ENCODE measurements around the gene RPS6KB2. TPM values are rescaled to one million over a fixed set of nuclear protein-coding genes. Genes with fewer than 3 reads are reported as not detected.

RPS6KB2 gene
- total RNA-seq, 1 experiment from 2014 or later = 58.8 TPM

GRCh38 chr11:67397986-67398660 is 30.2 kb upstream of the RPS6KB2 start:
- peaks cover 21% of the 10 kb centered on the region for H3K4me1 ChIP-seq (ENCODE audit: insufficient read depth, low read length, poor library complexity, severe bottlenecking)
- BruUV-seq (replicated peaks) = TSS peak; percentile 60
- H3K27me3 ChIP-seq (replicated peaks; ENCODE audit: insufficient read depth, low read depth, low read length, poor library complexity) = no peaks in the 10 kb centered on the region
- H3K4me3 ChIP-seq (ENCODE audit: low read depth, low read length, poor library complexity, severe bottlenecking) = no peak overlapping the region
- intact Hi-C loops (cut with micrococcal nuclease; ENCODE audit: unreplicated experiment) = no loop called here
- H3K36me3 ChIP-seq (ENCODE audit: insufficient read depth, low read length, poor library complexity, severe bottlenecking) = peaks cover 61% of the 10 kb centered on the region
- TF ChIP-seq CTCF (conservative IDR thresholded peaks at IDR 0.05; ENCODE audit: low read depth, low read length) = no peak
- TF ChIP-seq EZH2 (IDR thresholded peaks at IDR 0.05; ENCODE audit: borderline replicate concordance, low read depth, low read length, poor library complexity, severe bottlenecking) = no peak
- no peaks in the 10 kb centered on the region for H3K9me3 ChIP-seq (ENCODE audit: low read depth, low read length, poor library complexity, severe bottlenecking)
- ChIA-PET POLR2A (ENCODE audit: low non-redundant PET) (interaction anchor here (0.6 kb wide), 1 partner anchor 113 kb away, joined by 3 read pairs; no protein-coding TSS in a partner anchor), CTCF (interaction anchor here (0.7 kb wide), 1 partner anchor 28 kb away, joined by 4 read pairs; no protein-coding TSS in a partner anchor)
- H3K27ac ChIP-seq (ENCODE audit: low read depth, low read length, poor library complexity, severe bottlenecking) = peak overlapping the region; percentile 11
- DNase-seq (ENCODE audit: low spot score) = no peak

- Histone ChIP-seq H3K27me3 (replicated peaks; ENCODE audit: insufficient read depth, low read depth, low read length, poor library complexity) (no peaks in the 10 kb centered on the region), H3K27ac (ENCODE audit: low read depth, low read length, poor library complexity, severe bottlenecking) (no peak overlapping the region), H3K36me3 (ENCODE audit: insufficient read depth, low read length, poor library complexity, severe bottlenecking) (peaks cover 58% of the 10 kb centered on the region), H3K9me3 (ENCODE audit: low read depth, low read length, poor library complexity, severe bottlenecking) (no peaks in the 10 kb centered on the region), H3K4me3 (ENCODE audit: low read depth, low read length, poor library complexity, severe bottlenecking) (no peak overlapping the region), H3K4me1 (ENCODE audit: insufficient read depth, low read length, poor library complexity, severe bottlenecking) (peaks cover 21% of the 10 kb centered on the region)
- POLR2A ChIA-PET (ENCODE audit: low non-redundant PET) = no interaction called here
- no peak for DNase-seq (ENCODE audit: low spot score)
- CTCF ChIA-PET = no interaction called here
- intact Hi-C loops (cut with micrococcal nuclease; ENCODE audit: unreplicated experiment) = no loop called here
- no TSS peak for BruUV-seq (replicated peaks)
- no peak for TF ChIP-seq EZH2 (IDR thresholded peaks at IDR 0.05; ENCODE audit: borderline replicate concordance, low read depth, low read length, poor library complexity, severe bottlenecking)
- no peak for TF ChIP-seq CTCF (conservative IDR thresholded peaks at IDR 0.05; ENCODE audit: low read depth, low read length)
Observed at GRCh38 chr11:67398661-67399563, 29.4 kb upstream of the RPS6KB2 start.

GRCh38 chr11:67400251-67400941 is 27.9 kb upstream of the RPS6KB2 start:
- DNase-seq (ENCODE audit: low spot score) = no peak
- TF ChIP-seq CTCF (conservative IDR thresholded peaks at IDR 0.05; ENCODE audit: low read depth, low read length) = no peak
- BruUV-seq (replicated peaks) = no TSS peak
- ChIA-PET CTCF (interaction anchor here (0.6 to 1.0 kb wide), 2 partner anchors 26 to 32 kb away, joined by 3 to 8 read pairs; no protein-coding TSS in a partner anchor), POLR2A (ENCODE audit: low non-redundant PET) (no interaction called here)
- H3K27ac ChIP-seq (ENCODE audit: low read depth, low read length, poor library complexity, severe bottlenecking) = peak overlapping the region; percentile 95
- peaks cover 49% of the 10 kb centered on the region for H3K36me3 ChIP-seq (ENCODE audit: insufficient read depth, low read length, poor library complexity, severe bottlenecking)
- peaks cover 21% of the 10 kb centered on the region for H3K4me1 ChIP-seq (ENCODE audit: insufficient read depth, low read length, poor library complexity, severe bottlenecking)
- intact Hi-C loops (cut with micrococcal nuclease; ENCODE audit: unreplicated experiment) = no loop called here
- no peaks in the 10 kb centered on the region for H3K27me3 ChIP-seq (replicated peaks; ENCODE audit: insufficient read depth, low read depth, low read length, poor library complexity)
- no peaks in the 10 kb centered on the region for H3K9me3 ChIP-seq (ENCODE audit: low read depth, low read length, poor library complexity, severe bottlenecking)
- H3K4me3 ChIP-seq (ENCODE audit: low read depth, low read length, poor library complexity, severe bottlenecking) = peak overlapping the region; percentile 87
